Putamen (tissue), 1 donor: ENCODE results near the gene UVSSA.

Experiments used
- DNase-seq: peaks from one replicate; pipeline ENCODE4 v3.0.0-alpha.2; 2016; ENCODE audit warnings: low spot score

Gene UVSSA

DNA sequence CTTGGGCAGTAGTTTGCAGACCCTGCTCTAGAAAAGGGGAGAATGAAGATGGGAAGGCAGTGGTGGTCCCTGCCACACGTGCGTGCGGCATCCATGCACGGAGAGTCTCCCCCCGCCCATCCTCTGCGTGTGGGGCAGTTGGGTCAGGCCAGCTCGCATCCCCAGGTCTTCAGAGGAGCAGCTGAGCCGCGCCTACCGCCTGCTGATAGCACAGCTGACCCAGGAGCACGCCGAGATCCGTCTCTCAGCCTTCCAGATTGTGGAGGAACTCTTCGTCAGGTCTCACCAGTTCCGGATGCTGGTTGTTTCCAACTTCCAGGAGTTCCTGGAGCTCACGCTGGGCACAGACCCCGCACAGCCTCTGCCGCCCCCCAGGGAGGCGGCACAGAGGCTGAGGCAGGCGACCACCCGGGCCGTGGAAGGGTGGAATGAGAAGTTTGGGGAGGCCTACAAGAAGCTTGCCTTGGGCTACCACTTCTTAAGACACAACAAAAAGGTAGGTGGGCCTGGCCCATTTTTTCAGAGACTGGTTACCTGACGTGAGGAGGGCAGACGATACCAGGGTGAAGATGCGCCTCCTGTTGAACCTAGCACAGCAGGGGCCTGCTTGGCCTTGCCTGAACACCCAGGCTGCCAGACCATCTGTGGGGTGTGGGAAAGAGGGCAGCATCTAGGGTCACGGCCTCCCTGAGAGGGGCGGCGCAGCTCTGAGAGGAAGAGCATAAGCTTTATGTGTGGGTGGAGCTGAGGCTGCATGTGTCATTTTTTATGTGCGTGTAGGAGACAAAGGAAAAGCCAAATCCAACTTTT, 2.6 kb downstream of the UVSSA start:
- DNase-seq: no peak

DNA sequence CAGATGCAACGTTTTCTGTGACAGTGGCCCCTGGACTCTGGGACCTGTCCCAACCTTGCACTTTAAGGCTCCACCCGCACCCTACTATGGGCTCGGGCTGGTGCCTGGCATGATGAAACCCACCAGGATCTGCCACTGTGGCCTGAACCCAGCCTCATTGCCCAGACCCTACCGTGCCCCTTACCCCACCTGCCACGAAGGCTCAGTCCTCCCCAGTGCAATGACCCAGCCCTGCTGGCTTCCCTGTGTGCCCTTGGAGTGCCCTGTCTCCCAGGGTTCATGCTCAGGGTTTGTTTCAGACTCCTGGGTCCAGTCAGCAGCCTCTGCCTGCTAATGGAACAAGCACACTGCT, 3.1 kb downstream of the UVSSA start:
- no peak for DNase-seq

DNA sequence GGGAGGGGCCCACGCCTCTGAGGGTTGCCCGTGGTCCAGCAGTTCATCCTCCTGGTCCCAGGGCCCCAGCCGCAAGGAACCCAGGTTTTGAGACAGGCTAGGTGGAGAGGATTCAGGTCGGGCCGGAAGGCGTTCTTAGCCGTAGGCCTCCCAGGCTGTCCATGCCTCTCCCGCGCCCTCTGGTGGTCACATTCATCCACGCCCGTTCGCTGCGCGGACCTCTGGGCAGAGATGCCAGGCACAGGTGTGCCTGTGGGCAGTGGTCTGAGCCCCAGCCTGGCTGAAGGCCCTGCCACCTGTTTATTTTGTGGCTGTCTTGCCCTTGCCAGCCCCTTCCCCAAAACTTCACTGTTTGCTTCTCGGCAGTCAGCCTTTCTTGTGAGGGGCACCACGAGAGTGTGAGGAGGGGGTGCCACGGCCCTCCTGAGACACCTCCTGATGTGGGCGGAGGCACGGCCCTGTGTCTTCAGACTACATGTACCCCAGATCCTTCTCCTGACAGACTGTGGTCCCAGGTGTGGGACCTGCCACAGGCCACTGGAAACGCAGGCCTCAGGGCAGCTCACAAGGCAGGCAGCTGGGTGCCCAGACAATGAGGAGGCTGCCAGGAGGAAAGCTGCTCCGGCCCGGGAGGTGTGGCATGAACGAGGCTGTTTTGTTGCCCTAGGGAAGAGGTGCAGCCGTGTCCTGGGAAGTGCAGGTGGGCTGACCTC, 5.0 kb downstream of the UVSSA start:
- DNase-seq: peak; percentile 30

DNA sequence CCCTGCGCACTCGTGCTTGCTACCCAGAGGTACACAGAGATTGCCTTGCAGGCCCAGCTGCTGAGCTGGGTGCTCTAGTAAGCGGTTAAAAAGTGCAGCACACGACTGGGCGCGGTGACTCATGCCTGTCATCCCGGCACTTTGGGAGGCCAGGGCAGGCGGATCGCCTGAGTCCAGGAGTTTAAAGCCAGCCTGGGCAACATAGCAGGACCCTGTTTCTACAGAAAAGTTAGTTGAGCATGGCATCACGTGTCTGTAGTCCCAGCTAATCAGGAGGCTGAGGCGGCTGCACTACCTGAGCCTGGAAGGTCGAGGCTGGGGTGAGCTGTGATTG, 5.5 kb downstream of the UVSSA start:
- DNase-seq: no peak

DNA sequence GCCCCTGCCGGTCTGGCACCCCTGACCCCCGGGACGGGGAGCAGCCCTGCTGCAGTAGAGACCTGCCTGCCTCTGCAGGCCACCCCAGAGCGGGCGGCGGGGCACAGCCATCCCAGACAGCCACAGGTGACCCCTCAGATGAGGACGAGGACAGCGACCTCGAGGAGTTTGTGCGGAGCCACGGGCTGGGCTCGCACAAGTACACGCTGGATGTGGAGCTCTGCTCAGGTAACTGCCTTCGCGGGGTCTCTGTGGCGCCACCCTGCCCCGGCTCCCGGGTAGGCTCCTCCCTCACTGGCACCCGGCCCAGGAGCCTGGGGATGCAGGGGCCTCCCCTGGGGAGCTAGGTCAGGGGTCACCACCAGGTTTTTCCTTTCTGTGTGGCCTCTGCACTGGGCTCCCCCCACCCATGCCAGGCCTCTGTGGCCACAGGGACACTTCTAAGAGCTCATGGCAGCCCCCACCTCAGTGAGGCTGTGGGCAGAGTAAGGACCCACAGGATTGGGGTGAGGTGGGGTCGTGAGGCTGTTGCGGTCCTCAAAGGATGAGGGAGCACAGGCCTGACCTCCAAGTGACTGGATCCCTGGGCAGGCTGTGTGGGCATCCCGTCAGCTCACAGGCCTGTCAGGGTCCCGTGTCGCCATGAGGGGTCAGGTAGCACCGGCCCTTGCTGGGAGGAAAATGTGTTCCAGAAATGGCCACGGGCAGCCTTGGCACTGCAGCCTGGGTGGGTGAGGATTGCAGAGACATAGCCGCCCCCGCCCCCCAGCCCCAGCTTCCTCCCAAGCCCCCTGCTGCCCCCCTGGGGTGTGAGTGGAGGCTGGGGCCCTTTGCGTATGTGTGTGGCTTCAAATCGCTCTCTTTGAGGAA, 6.4 kb downstream of the UVSSA start:
- DNase-seq: no peak

DNA sequence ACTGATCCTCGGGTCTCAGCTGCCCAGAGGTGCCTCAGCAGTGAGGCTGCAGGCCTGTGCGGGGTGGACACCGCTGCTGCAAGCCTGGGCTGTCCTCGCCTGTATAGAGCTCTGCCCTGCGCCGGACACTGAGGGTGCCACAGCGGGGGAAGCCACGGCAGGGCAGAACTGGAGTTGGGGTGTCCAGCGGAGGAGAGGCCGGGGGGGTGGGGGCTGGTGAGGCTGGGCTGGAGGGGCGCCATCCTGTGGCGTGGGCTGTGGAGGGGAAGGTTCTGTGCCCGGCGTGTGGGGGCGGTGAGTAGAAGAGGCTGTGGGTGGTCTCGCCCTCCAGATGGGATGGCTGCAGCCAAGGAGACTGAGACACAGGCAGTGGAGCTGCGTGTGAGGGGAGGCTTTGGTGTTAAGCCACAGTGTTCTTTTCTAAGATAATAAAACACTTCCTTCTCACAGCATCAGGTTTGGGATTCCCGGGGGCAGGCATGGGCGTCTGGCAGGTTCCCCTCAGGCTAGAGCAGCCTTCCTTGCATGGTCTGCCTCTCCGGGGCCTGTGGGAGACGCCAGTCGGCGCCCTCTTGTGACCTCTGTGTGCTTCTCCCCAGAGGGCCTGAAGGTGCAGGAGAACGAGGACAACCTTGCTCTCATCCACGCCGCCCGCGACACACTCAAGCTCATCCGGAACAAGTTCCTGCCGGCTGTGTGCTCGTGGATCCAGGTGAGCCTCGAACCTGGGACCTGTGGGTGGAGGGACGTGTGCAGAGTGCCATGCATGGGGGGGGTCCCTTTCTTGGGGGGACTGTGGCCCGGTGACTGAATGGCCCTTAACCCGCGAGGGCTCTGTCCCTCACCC, 7.4 kb downstream of the UVSSA start:
- DNase-seq: no peak

DNA sequence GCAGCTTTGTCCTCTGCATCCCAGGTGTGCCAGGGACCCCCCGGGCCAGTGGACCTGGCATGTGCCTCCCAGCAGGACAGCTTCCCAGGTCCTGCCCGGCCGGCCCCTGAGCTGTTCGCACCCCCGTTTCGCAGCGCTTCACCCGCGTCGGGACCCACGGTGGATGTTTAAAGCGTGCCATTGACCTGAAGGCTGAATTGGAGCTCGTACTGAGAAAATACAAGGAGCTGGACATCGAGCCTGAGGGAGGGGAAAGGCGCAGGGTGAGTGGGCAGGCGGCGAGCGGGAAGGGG, 7.9 kb downstream of the UVSSA start:
- DNase-seq: no peak

DNA sequence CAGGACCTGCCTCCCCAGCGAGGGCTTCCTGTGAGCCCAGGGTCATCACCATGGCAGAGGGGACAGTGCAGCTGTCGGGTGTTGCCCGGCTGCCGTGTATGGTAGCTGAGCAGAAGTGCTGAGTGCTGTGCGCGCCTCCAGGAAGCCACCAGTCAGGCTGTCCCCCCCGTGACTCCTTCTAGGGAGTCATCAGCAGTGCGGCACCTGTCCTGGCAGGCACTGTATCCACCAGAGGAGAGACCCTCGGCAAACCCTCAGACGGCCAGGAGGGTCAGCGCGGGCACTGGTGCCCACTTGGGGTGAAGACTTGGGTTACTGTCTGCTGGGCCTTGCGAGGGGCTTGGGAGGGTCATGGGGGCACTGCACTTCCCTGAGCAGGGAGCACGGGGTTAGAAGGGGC, 8.4 kb downstream of the UVSSA start:
- DNase-seq: no peak

DNA sequence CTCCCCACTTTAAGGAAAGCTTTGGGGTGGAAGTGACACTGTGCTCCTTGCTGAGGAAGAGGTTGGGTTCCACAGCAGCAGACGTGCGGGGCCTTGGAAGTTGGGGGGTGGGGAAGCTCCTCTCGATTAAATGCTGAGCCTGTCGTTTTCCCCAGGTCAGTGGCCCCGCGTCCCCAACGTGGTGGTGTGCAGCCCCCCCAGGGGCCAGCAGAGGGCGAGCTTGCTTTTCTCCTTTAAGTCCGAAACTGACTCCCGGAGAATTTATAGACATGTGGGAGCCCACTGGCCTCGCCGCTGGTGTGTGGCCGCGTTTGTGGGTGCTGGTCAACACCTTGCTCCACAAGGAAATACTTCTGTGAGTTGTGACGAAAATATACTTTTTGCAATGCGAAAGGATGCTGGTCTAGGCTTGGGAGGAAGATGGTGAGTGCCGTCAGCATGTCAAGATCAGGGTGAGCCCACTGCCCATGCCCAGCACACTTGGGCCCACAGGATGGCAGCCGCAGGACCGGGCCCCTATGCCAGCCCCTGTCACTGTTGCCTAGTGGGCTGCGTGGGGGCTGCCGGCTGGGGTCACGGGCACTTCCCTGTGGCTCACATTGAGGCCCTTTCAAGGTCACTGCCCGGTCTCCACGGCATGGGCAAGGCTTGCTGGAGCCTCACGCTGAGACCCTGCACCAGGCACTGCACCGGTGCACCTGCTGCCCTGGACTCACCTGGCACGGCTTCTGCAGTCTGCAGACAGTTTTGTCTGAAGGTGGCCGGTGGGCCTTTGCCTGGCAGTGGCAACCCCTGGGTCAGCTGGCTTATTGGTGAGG, 9.4 kb downstream of the UVSSA start:
- peak; percentile 41 for DNase-seq

DNA sequence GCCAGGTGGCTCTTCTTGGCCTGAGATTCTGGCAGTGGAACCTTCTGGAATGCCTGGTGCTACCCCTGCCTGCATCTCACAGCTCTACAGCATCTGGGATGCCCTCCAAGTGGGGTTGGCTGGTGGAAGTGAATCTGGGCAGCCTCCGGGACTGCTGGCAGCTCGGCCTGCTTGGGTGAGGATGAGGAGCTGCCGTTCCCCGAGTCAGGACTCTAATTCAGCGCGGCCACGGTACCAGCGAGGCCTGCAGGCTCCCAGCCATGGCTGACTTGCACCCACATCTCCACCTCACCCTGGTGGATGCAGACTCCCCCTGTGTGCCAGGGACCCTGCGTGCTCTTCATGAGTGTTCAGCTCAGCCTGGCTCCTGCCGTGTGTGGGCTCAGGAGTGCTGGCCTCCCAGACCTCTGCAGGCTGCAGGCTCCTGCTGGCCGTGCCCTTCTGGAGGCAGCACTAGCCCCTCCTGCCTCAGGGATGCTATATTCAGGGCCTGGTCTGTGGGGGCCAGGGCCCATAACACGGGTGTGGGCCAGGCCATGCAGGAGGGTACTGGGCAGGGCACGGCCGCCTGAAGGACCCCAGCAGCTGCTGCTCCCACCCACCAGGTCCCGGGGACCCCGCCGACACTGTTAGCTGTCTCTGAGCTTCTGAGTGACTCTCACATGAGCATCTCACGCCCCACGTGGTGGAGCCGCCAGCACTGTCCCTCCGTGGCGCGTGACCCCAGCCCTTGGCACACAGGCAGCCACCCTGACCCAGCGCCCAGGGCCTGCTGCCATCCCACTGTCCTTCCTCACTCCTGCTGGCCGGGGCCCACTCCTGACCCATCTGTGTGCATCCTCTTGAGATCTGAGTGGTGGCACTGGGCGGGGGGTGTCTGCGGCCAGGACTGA, 10.6 kb downstream of the UVSSA start:
- peak; percentile 45 for DNase-seq

DNA sequence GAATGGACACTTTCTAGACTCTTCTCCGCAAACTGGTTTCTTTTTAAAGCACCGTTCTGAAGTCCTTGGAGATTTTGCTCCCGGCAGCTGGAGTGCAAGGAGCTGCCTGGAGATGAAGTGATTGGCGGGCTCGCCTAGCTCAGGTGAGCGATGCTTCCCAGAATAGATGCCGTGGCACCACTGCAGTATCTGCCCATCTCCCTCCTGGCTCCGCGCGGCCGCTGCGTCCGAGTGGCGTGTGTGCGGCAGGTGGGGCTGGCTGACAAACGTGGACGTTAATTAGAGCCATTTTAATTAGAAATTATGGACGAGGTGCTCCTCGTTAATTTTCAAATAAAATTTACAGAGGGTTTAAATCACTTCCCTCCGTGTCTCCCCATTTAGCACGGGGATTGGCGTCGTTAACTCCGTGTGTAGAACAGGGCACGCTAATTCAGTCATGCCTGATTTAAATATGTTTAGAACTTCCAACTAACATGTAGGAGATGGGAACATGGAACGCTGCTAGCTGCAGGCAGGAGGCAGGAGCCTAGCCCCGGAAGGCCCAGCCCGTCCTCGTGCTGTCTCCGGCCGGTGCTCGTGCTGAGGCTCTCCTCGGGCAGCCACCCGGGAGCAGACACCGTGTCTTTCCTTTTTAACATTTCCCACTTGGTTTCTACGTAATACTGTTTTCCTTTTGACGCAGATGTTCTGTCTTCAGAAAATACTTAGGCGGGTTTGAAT, 11.6 kb downstream of the UVSSA start:
- DNase-seq: no peak

DNA sequence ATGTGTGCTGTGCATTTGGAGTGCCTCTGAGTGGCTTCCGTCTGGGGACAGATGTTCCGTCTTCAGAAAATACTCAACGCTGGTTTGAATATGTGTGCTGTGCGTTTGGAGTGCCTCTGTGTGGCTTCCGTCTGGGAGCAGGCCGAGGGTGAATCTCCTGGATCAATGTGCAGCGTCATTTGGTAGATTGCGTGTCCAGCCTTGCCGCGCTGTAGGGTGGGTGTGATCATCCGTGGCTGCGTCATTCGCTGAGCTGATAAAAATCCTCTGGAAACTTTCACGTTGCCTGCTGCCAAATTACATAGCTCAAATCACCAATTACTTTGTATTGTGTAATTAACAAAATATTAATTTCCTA, 12.1 kb downstream of the UVSSA start:
- no peak for DNase-seq

DNA sequence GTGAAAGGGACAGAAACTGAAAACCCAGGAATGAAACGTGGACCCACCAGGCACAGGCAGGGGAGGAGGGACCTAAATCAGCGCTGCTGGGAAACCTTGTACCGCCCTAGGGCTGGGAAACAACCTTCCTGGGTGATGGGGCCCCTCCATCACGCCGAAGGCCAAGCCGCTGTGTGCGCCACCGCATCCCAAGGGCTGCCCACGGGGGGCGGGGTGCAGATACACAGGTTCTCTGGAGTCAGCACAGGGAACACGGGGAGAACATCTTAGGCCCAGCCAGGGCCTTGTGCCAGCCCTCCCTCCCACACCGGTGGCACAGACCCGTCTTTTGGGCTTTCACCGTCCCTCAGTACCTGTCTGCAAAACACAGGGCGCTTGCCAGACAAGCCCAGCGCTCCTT, 13.0 kb downstream of the UVSSA start:
- no peak for DNase-seq

DNA sequence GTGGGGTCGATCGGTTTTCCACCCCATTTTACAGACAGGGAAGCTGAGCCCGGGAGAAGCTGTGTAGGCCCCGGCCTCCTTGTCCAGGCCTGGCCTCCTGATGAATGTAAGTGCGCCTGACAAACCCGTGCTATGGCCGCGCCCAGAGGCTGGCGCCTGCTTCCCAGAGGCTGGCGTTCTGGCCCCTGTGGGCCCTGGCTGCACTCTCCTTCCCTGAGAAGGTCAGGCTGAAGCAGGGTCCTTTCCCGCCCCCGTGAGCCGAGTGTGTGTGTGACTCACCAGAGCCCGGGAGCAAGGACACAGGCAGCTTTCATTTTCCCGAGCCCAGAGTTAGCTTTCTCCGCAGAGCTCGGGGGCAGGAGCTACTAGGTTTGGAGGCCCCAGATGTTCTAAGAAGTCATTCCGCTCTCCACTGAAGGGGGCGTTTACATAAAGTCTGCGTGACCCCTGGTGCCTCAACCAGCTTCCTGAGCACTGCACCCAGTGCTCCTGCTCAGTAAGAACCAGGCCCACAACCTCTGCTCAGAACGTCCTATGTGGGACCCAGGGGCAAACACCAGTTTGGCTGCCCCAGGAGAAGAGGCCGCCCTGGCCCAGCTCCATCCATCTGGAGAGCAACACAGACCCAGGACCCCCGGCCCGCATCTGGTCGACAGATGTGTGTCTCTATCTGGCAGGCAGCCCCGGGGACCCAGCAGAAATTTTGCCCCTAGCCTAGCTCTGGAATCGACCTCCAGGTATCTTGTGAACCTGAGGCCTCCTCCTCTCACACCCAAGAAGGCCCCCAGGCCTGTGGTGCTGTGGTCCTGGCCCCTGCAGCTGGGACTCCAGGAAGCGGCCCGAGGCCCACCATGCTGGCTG, 13.6 kb downstream of the UVSSA start:
- no peak for DNase-seq

DNA sequence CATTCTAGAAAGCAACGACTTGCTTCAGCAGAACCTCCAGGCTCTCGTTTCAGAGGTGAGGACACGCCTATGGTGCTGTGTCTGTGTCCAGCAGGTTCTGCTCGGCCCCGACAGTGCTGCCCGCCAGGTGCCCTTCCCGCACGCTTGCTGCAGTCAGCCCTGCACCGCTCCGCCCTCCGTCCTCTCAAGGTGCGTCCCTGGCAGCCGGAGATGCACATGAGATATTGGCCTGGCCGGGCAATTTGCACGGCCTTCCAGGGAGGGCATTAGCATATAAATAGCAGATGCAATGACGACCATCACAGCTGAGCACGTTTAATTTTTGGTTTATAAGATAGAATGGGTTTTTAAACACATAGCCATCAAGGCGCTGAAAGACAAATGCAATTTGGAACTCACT, 14.4 kb downstream of the UVSSA start:
- no peak for DNase-seq

DNA sequence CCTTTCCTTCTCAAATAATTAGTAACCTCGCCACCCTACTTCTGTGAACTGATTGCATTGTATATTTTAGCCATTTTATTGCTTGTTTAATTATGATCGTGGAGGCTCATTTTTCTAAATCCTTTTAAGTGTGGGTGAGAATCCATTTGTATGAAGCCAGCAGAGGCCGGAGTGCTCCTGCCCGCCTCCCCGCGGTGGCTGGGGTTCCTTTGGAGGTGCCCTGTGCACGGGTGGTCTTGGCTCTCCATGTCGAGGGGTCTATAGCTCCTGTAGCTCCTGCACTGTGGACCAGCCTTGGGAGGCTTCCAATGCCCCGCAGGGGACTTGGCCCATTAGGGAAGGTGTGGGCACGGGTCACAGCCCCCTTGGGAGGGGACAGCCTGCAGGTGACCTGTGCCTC, 15.0 kb downstream of the UVSSA start:
- DNase-seq: no peak

DNA sequence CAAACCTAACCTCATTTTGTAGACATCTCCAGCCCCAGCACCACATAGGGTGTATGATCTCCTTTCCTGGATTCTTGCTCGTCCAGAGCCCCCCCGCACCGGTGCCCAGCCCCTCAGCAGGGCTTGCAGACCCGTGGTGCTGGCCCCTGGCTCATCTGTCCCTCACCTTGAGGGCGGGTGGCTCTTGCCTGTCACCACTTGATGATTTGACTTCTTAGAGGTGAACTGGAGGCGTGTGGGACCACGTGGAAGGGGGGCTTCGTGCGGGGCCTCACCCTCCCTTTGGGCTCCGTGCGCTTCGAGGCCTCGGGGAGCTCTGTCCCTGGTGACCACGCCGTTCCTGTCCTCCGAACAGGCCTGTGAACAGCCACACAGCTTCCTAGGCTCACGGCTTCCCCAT, 15.5 kb downstream of the UVSSA start:
- DNase-seq: no peak

DNA sequence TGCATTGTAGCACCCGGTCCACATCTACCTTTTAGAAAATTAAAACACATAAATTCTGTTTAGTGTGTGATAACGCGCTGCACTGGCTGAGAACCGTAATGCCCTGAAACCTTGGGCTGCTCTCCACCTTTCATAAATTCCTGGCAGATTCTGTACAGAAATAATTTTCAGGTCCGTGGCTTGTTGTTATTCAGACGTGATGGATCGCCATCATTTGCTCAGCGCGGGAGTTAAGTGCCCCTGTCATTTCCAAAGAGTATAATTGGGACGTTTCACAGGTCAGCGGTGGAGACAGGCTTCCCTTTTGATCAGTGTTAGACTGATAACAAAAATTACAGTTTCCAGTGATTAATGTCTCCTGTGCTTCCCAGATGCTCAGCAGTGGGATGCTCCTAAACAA, 16.5 kb downstream of the UVSSA start:
- DNase-seq: no peak

DNA sequence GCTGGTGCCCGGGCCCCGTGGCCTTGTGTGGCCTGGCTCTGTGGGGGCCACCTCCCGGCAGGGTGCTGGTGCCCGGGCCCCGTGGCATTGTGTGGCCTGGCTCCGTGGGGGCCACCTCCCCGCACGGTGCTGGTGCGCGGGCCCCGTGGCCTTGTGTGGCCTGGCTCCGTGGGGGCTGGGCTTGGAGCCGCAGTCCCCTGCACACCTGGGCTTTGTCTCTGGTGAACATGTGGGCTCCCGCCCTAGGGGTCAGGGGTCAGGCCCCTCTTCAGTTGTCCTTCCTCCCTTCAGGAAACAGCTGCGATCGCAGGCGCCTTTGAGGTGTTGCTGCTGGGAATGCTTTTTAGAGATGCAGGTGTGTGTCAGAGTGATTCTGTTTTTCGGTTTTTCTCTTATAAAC, 17.2 kb downstream of the UVSSA start:
- no peak for DNase-seq
